Common myeloid progenitor, CD34-positive (primary cell): ENCODE results near the gene HAGHL.

Experiments
- CTCF ChIA-PET: fragments of 350-600 bp; sonication (Branson Sonifier 250); formaldehyde crosslinking; loops from one replicate; lab custom pipeline; 2021; ENCODE audit warnings: antibody characterized with exemption; lab: Charles Lee
- POLR2A ChIA-PET: fragments of 350-600 bp; sonication (Branson Sonifier 250); formaldehyde crosslinking; loops from one replicate; lab custom pipeline; 2021; ENCODE audit warnings: antibody characterized with exemption; lab: Charles Lee
- DNase-seq, 3 donors: peaks; one replicate each; pipeline versions ENCODE4 v3.0.0 to v3.0.0-alpha.2; 2013
- H3K27ac ChIP-seq, 2 experiments: 1 replicate in 1 of 2; 2 replicates in 1 of 2; pipeline ENCODE4 v1.7.0; 2013; ENCODE audit warnings: inconsistent platforms in 2 of 2, low read length in 2 of 2, mild to moderate bottlenecking in 2 of 2, low read depth in 1 of 2, moderate library complexity in 1 of 2; ENCODE audit not compliant: severe bottlenecking in 2 of 2, insufficient read depth in 1 of 2, poor library complexity in 1 of 2
- H3K27me3 ChIP-seq, 5 experiments: replicated peaks in 2 of 5; 1 replicate in 3 of 5; 2 replicates in 2 of 5; pipeline versions ENCODE4 v1.6.1 to v1.7.0; 2013; ENCODE audit warnings: low read length in 4 of 5, mild to moderate bottlenecking in 2 of 5, moderate library complexity in 2 of 5, inconsistent platforms in 1 of 5; ENCODE audit not compliant: insufficient read depth in 5 of 5, control insufficient read depth in 4 of 5
- H3K36me3 ChIP-seq, 4 experiments: 1 replicate in 2 of 4; 2 replicates in 2 of 4; pipeline versions ENCODE4 v1.6.1 to v1.7.0; 2013; ENCODE audit warnings: low read length in 3 of 4, control low read depth in 1 of 4, mild to moderate bottlenecking in 1 of 4; ENCODE audit not compliant: control insufficient read depth in 4 of 4, insufficient read depth in 4 of 4
- H3K4me1 ChIP-seq, 4 experiments: 1 replicate in 3 of 4; 2 replicates in 1 of 4; pipeline versions ENCODE4 v1.6.1 to v1.7.1; 2013; ENCODE audit warnings: low read length in 3 of 4, mild to moderate bottlenecking in 3 of 4, control low read depth in 1 of 4, inconsistent platforms in 1 of 4, moderate library complexity in 1 of 4; ENCODE audit not compliant: control insufficient read depth in 4 of 4, insufficient read depth in 4 of 4; ENCODE audit errors: control extremely low read depth in 1 of 4
- H3K4me3 ChIP-seq, 7 experiments: 1 replicate in 4 of 7; 2 replicates in 3 of 7; pipeline versions ENCODE4 v1.5.1 to v1.7.0; 2013; ENCODE audit warnings: mild to moderate bottlenecking in 7 of 7, low read length in 6 of 7, moderate library complexity in 6 of 7, inconsistent platforms in 2 of 7, low read depth in 2 of 7, control low read depth in 1 of 7; ENCODE audit not compliant: insufficient read depth in 4 of 7, control insufficient read depth in 1 of 7; ENCODE audit errors: extremely low read depth in 1 of 7
- H3K9me3 ChIP-seq, 5 experiments: 1 replicate in 4 of 5; 2 replicates in 1 of 5; pipeline versions ENCODE4 v1.6.1 to v1.7.1; 2013; ENCODE audit warnings: low read length in 4 of 5, mild to moderate bottlenecking in 2 of 5, inconsistent platforms in 1 of 5, low read depth in 1 of 5, moderate library complexity in 1 of 5; ENCODE audit not compliant: control insufficient read depth in 4 of 5, insufficient read depth in 2 of 5; ENCODE audit errors: control extremely low read depth in 1 of 5
- whole genome bisulfite sequencing: methylation state at CpG from one replicate; pipeline ENCODE4 v1.1.5; 2013; ENCODE audit not compliant: insufficient coverage; 5-methylcytosine and 5-hydroxymethylcytosine counted together

HAGHL gene

GRCh38 chr16:727291-727977 lies 528 bp downstream of the HAGHL start:
- under 1% methylated on average over 51 of the region's 61 CpGs for WGBS
- Histone ChIP-seq H3K4me1 (peaks cover 0 to 24% (median 17%) of the 10 kb centered on the region in 4 experiments), H3K27me3 (peaks cover 0 to 10% (median 0%) of the 10 kb centered on the region in 5 experiments), H3K9me3 (no peaks in the 10 kb centered on the region), H3K36me3 (peaks cover 0 to 30% (median 18%) of the 10 kb centered on the region in 4 experiments), H3K4me3 (peak overlapping the region; percentile 28 to 83 (median 68)), H3K27ac (peak overlapping the region in 1 of 2 experiments; percentile 43)
- ChIA-PET CTCF (interaction anchor here (2.1 to 3.5 kb wide), 2 partner anchors 9 to 17 kb away, joined by 5 to 14 read pairs; no protein-coding TSS in a partner anchor), POLR2A (interaction anchor here (1.6 kb wide), 1 partner anchor 13 kb away, joined by 4 read pairs; the partner anchor contains the start of gene CIAO3)
- peak in 1 of 3 donors; percentile 58 for DNase-seq

- Histone ChIP-seq H3K27ac (no peak overlapping the region), H3K36me3 (peaks cover 3 to 38% (median 23%) of the 10 kb centered on the region in 4 experiments), H3K4me3 (peak overlapping the region in 6 of 7 experiments; percentile 25 to 83 (median 48)), H3K27me3 (peaks cover 0 to 10% (median 0%) of the 10 kb centered on the region in 5 experiments), H3K4me1 (peaks cover 0 to 24% (median 17%) of the 10 kb centered on the region in 4 experiments), H3K9me3 (no peaks in the 10 kb centered on the region)
- whole genome bisulfite sequencing = under 1% methylated on average over 58 of the region's 80 CpGs
- ChIA-PET CTCF (interaction anchor here (3.5 kb wide), 1 partner anchor 16 kb away, joined by 14 read pairs; no protein-coding TSS in a partner anchor), POLR2A (interaction anchor here (1.1 kb wide), 1 partner anchor 9 kb away, joined by 3 read pairs; no protein-coding TSS in a partner anchor)
- DNase-seq = peak in 2 of 3 donors; percentile 56 to 68
Observed at GRCh38 chr16:728131-728889, 1.4 kb downstream of the HAGHL start.

GRCh38 chr16:728890-729744 lies 2.2 kb downstream of the HAGHL start:
- H3K36me3 ChIP-seq = peaks cover 3 to 46% (median 31%) of the 10 kb centered on the region in 4 experiments
- CTCF ChIA-PET = interaction anchor here (1.1 to 3.5 kb wide), 3 partner anchors 15 to 56 kb away, joined by 5 to 14 read pairs (median 11); no protein-coding TSS in a partner anchor
- H3K9me3 ChIP-seq = no peaks in the 10 kb centered on the region
- WGBS = 83% methylated on average over 51 of the region's 55 CpGs
- POLR2A ChIA-PET = interaction anchor here (0.7 to 1.1 kb wide), 2 partner anchors 8 to 15 kb away, joined by 3 read pairs; no protein-coding TSS in a partner anchor
- peaks cover 0 to 24% (median 17%) of the 10 kb centered on the region in 4 experiments for H3K4me1 ChIP-seq
- peak in 1 of 3 donors; percentile 34 for DNase-seq
- H3K27me3 ChIP-seq = peaks cover 0 to 10% (median 0%) of the 10 kb centered on the region in 5 experiments
- peak overlapping the region in 3 of 7 experiments; percentile 66 to 83 (median 76) for H3K4me3 ChIP-seq
- H3K27ac ChIP-seq = no peak overlapping the region

- Histone ChIP-seq H3K36me3 (peaks cover 3 to 55% (median 38%) of the 10 kb centered on the region in 4 experiments), H3K27ac (no peak overlapping the region), H3K9me3 (no peaks in the 10 kb centered on the region), H3K4me1 (peaks cover 0 to 24% (median 17%) of the 10 kb centered on the region in 4 experiments), H3K4me3 (no peak overlapping the region), H3K27me3 (peaks cover 0 to 10% (median 0%) of the 10 kb centered on the region in 5 experiments)
- WGBS = 94% methylated on average over 31 of the region's 37 CpGs
- no peak for DNase-seq
- ChIA-PET POLR2A (interaction anchor here (0.7 kb wide), 1 partner anchor 14 kb away, joined by 3 read pairs; no protein-coding TSS in a partner anchor), CTCF (interaction anchor here (0.8 to 3.5 kb wide), 4 partner anchors 9 to 55 kb away, joined by 3 to 14 read pairs (median 8); partner anchors contain the start of gene ANTKMT)
Observed at GRCh38 chr16:729768-730665, 3.1 kb downstream of the HAGHL start.

GRCh38 chr16:730666-731509 lies 4.0 kb downstream of the HAGHL start:
- Histone ChIP-seq H3K9me3 (no peaks in the 10 kb centered on the region), H3K4me3 (no peak overlapping the region), H3K36me3 (peaks cover 3 to 63% (median 45%) of the 10 kb centered on the region in 4 experiments), H3K4me1 (peaks cover 0 to 24% (median 17%) of the 10 kb centered on the region in 4 experiments), H3K27ac (no peak overlapping the region), H3K27me3 (peaks cover 0 to 7% (median 0%) of the 10 kb centered on the region in 5 experiments)
- no peak for DNase-seq
- POLR2A ChIA-PET = no interaction called here
- CTCF ChIA-PET = interaction anchor here (0.8 to 3.5 kb wide), 5 partner anchors 10 to 54 kb away, joined by 3 to 14 read pairs (median 5); partner anchors contain the start of gene ANTKMT
- 97% methylated on average over 19 of the region's 22 CpGs for WGBS
